Tibial artery (tissue), 4 donors: Measurements from ENCODE around the gene PLEKHA4.
A peak's percentile ranks its signal among the peaks of the same experiment; 100 is the strongest.
"Not testable (repeated sequence)": the region's sequence is repeated elsewhere in the genome, so short reads cannot be mapped to it uniquely, and the experiment has no call there.

Experiments
- DNase-seq, 2 donors: peaks; one replicate each; pipeline ENCODE4 v3.0.0-alpha.2; 2019
- H3K27ac ChIP-seq, 2 donors: fragments of 200-600 bp; sonication (generic) in 1 of 2; 1 replicate in 1 of 2; 2 replicates in 1 of 2; pipeline ENCODE4 v1.5.1; 2018 to 2019; ENCODE audit warnings: mild to moderate bottlenecking in 1 of 2
- H3K27me3 ChIP-seq, 2 donors: fragments of 200-600 bp; sonication (generic) in 1 of 2; one replicate each; pipeline versions ENCODE4 v1.5.1 to v1.6.0; 2016 to 2019
- H3K36me3 ChIP-seq, 3 donors: fragments of 200-600 bp; sonication (generic) in 2 of 3; one replicate each; pipeline ENCODE4 v1.5.1; 2016 to 2019; ENCODE audit warnings: mild to moderate bottlenecking in 2 of 3
- H3K4me1 ChIP-seq, 4 donors: fragments of 200-600 bp; sonication (generic) in 2 of 4; 1 replicate in 3 of 4; 2 replicates in 1 of 4; pipeline ENCODE4 v1.5.1; 2016 to 2019
- H3K4me3 ChIP-seq, 2 donors: fragments of 200-600 bp; sonication (generic) in 1 of 2; 1 replicate in 1 of 2; 2 replicates in 1 of 2; pipeline ENCODE4 v1.5.1; 2018 to 2019; ENCODE audit warnings: mild to moderate bottlenecking in 2 of 2
- H3K9me3 ChIP-seq, 3 donors: fragments of 200-600 bp; sonication (generic) in 1 of 3; one replicate each; pipeline ENCODE4 v1.5.1; 2016 to 2019
- CTCF ChIP-seq, 2 experiments: fragments of 200-600 bp in 1 of 2; fragments of 450-650 bp in 1 of 2; IDR thresholded peaks; one replicate each; pipeline ENCODE4 v1.5.1; 2017 to 2019; ENCODE audit warnings: antibody characterized with exemption in 2 of 2, mild to moderate bottlenecking in 1 of 2, moderate library complexity in 1 of 2
- intact Hi-C: fragments of 100-400 bp; cut with DNase I; formaldehyde crosslinking; loops from one replicate; pipeline ENCODE4 v1.15.0; 2023; ENCODE audit warnings: low total_unique reads

The PLEKHA4 gene

GRCh38 chr19:48879025-48879637 lies 10.7 kb upstream of the PLEKHA4 start:
- intact Hi-C loops = loop anchor here (10.0 kb wide), 1 partner anchor 86 kb away; the partner anchor contains the start of gene FTL
- H3K27me3 ChIP-seq = no peaks in the 10 kb centered on the region
- TF ChIP-seq CTCF (IDR thresholded peaks at IDR 0.05) = no peak
- no peaks in the 10 kb centered on the region for H3K9me3 ChIP-seq
- H3K4me1 ChIP-seq = peaks cover 0 to 49% (median 33%) of the 10 kb centered on the region in 4 donors
- H3K36me3 ChIP-seq = peaks cover 32 to 52% (median 36%) of the 10 kb centered on the region in 3 donors
- no peak for DNase-seq
- no peak overlapping the region for H3K4me3 ChIP-seq
- H3K27ac ChIP-seq = peak overlapping the region; percentile 99 to 100

- DNase-seq = peak; percentile 59 to 81
- intact Hi-C loops = loop anchor here (10.0 kb wide), 1 partner anchor 86 kb away; the partner anchor contains the start of gene FTL
- Histone ChIP-seq H3K9me3 (no peaks in the 10 kb centered on the region), H3K4me1 (peaks cover 0 to 54% (median 36%) of the 10 kb centered on the region in 4 donors), H3K4me3 (no peak overlapping the region), H3K27ac (peak overlapping the region; percentile 99 to 100), H3K27me3 (no peaks in the 10 kb centered on the region), H3K36me3 (peaks cover 40 to 59% (median 43%) of the 10 kb centered on the region in 3 donors)
- TF ChIP-seq CTCF (IDR thresholded peaks at IDR 0.05) = no peak
Observed at GRCh38 chr19:48878196-48879024, 10.0 kb upstream of the PLEKHA4 start.

DNA sequence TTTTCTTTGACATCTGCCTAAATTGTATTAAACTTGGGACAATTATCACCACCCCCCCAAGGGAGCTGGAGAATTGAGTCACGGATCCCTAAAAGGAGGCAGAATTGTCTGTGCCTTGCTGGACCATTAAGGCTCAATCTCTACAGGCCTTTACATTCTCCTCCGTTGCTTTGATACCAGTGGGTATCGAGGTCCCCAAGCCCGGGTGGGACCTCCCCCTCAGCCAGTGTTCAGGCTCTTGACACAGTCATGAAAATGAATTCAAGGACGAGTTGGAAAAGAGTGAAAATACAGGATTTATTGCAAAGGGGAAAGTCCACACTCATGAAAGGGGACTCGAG lies 9.4 kb upstream of the PLEKHA4 start:
- intact Hi-C loops = loop anchor here (10.0 kb wide), 1 partner anchor 87 kb away; the partner anchor contains the start of gene FTL
- H3K9me3 ChIP-seq = no peaks in the 10 kb centered on the region
- DNase-seq = no peak
- peaks cover 42 to 61% (median 46%) of the 10 kb centered on the region in 3 donors for H3K36me3 ChIP-seq
- H3K27ac ChIP-seq = peak overlapping the region; percentile 99 to 100
- no peak for TF ChIP-seq CTCF (IDR thresholded peaks at IDR 0.05)
- no peaks in the 10 kb centered on the region for H3K27me3 ChIP-seq
- H3K4me3 ChIP-seq = no peak overlapping the region
- H3K4me1 ChIP-seq = peaks cover 0 to 54% (median 36%) of the 10 kb centered on the region in 4 donors

GRCh38 chr19:48876043-48876981 lies 7.9 kb upstream of the PLEKHA4 start:
- Histone ChIP-seq H3K27ac (peak overlapping the region; percentile 99 to 100), H3K4me1 (peaks cover 0 to 60% (median 36%) of the 10 kb centered on the region in 4 donors), H3K4me3 (peak overlapping the region; percentile 95 to 100), H3K36me3 (peaks cover 42 to 61% (median 46%) of the 10 kb centered on the region in 3 donors)
- peak in 1 of 2 donors; percentile 59 for DNase-seq
- H3K9me3 ChIP-seq, H3K27me3 ChIP-seq: not testable (repeated sequence)
- intact Hi-C loops = loop anchor here (10.0 kb wide), 1 partner anchor 88 kb away; the partner anchor contains the start of gene FTL

DNA sequence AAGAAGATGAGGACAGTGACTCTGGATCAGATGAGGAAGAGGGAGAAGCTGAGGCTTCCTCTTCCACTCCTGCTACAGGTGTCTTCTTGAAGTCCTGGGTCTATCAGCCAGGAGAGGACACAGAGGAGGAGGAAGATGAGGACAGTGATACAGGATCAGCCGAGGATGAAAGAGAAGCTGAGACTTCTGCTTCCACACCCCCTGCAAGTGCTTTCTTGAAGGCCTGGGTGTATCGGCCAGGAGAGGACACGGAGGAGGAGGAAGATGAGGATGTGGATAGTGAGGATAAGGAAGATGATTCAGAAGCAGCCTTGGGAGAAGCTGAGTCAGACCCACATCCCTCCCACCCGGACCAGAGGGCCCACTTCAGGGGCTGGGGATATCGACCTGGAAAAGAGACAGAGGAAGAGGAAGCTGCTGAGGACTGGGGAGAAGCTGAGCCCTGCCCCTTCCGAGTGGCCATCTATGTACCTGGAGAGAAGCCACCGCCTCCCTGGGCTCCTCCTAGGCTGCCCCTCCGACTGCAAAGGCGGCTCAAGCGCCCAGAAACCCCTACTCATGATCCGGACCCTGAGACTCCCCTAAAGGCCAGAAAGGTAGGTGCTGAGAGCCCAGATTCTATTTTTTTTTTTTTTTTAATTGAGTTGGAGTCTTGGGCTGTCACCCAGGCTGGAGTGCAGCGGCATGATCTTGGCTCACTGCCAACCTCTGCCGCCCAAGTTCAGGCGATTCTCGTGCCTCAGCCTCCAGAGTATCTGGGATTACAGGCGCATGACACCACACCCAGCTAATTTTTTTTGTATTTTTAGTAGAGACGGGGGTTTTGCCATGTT lies 6.1 kb upstream of the PLEKHA4 start:
- DNase-seq = peak in 1 of 2 donors; percentile 77
- TF ChIP-seq CTCF (IDR thresholded peaks at IDR 0.05) = no peak
- Histone ChIP-seq H3K4me3 (peak overlapping the region; percentile 95 to 100), H3K36me3 (peaks cover 42 to 57% (median 46%) of the 10 kb centered on the region in 3 donors), H3K9me3 (no peaks in the 10 kb centered on the region), H3K27ac (peak overlapping the region; percentile 99 to 100), H3K27me3 (no peaks in the 10 kb centered on the region), H3K4me1 (peaks cover 0 to 56% (median 36%) of the 10 kb centered on the region in 4 donors)
- intact Hi-C loops = loop anchor here (5.0 to 10.0 kb wide), 2 partner anchors 90 to 243 kb away; partner anchors contain the start of genes C19orf73, FTL and PPFIA3
